HEK293 (cell line): ENCODE data around the gene SELENOM.

Experiments used
- KLF8 ChIP-seq: fragments of 450-650 bp; formaldehyde crosslinking; IDR thresholded peaks from 2 replicates; pipeline ENCODE4 v1.5.1; 2016; ENCODE audit warnings: missing biosample characterization, missing genetic modification characterization
- ZBTB21 ChIP-seq: fragments of 450-650 bp; formaldehyde crosslinking; IDR thresholded peaks from 2 replicates; pipeline ENCODE4 v1.5.1; 2017; ENCODE audit warnings: missing biosample characterization, missing genetic modification characterization
- ZBTB7A ChIP-seq: fragments of 450-650 bp; formaldehyde crosslinking; IDR thresholded peaks from 2 replicates; pipeline ENCODE4 v1.5.1; 2016; ENCODE audit warnings: low read depth, missing biosample characterization, missing genetic modification characterization
- ZFP69B ChIP-seq: fragments of 450-650 bp; formaldehyde crosslinking; IDR thresholded peaks from 2 replicates; pipeline ENCODE4 v1.5.1; 2016; ENCODE audit warnings: missing biosample characterization, missing genetic modification characterization
- ZNF140 ChIP-seq: fragments of 450-650 bp; formaldehyde crosslinking; IDR thresholded peaks from 2 replicates; pipeline ENCODE4 v1.5.1; 2016; ENCODE audit warnings: missing biosample characterization, missing genetic modification characterization
- ZNF266 ChIP-seq: fragments of 450-650 bp; formaldehyde crosslinking; IDR thresholded peaks from 2 replicates; pipeline ENCODE4 v1.5.1; 2016; ENCODE audit warnings: missing biosample characterization, missing genetic modification characterization, low read depth
- ZNF404 ChIP-seq: fragments of 450-650 bp; formaldehyde crosslinking; IDR thresholded peaks from 2 replicates; pipeline ENCODE4 v1.5.1; 2017; ENCODE audit warnings: missing biosample characterization, missing genetic modification characterization
- ZNF707 ChIP-seq: fragments of 450-650 bp; formaldehyde crosslinking; IDR thresholded peaks from 2 replicates; pipeline ENCODE4 v1.5.1; 2016; ENCODE audit warnings: missing biosample characterization, missing genetic modification characterization
- TF ChIP-seq, protein P1 (sequence below): fragments of 450-650 bp; formaldehyde crosslinking; IDR thresholded peaks from 2 replicates; pipeline ENCODE4 v1.5.1; 2016; ENCODE audit warnings: missing biosample characterization, missing genetic modification characterization
- TF ChIP-seq, protein P2 (sequence below): fragments of 450-650 bp; formaldehyde crosslinking; IDR thresholded peaks from 2 replicates; pipeline ENCODE4 v1.5.1; 2016; ENCODE audit warnings: missing biosample characterization, missing genetic modification characterization

DNA sequence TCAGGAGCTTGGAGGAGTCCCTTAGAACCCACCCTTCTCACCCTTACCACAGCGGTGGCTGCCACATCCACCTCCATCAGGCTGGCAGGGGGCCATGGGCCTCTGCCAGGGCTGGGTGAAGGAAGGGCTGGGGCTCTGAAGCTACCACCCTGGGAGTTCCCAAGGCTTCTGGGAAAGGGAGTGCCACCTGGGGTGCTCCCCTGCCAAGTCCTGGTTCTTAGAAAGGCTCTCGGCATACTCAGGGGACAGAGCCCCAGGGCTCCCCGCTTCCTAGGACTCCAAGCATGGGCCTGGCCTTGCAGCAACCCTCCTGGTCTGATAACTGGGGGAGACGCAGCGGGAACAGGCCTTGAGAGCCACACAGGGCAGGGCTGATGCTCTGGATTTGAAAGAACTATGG, 33.4 kb upstream of the SELENOM start:
- TF ChIP-seq, protein P1, sequence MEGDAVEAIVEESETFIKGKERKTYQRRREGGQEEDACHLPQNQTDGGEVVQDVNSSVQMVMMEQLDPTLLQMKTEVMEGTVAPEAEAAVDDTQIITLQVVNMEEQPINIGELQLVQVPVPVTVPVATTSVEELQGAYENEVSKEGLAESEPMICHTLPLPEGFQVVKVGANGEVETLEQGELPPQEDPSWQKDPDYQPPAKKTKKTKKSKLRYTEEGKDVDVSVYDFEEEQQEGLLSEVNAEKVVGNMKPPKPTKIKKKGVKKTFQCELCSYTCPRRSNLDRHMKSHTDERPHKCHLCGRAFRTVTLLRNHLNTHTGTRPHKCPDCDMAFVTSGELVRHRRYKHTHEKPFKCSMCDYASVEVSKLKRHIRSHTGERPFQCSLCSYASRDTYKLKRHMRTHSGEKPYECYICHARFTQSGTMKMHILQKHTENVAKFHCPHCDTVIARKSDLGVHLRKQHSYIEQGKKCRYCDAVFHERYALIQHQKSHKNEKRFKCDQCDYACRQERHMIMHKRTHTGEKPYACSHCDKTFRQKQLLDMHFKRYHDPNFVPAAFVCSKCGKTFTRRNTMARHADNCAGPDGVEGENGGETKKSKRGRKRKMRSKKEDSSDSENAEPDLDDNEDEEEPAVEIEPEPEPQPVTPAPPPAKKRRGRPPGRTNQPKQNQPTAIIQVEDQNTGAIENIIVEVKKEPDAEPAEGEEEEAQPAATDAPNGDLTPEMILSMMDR (tag by site-specific recombination), result no peak
- TF ChIP-seq KLF8 (tag by site-specific recombination), result no peak
- no peak for TF ChIP-seq ZNF707
- TF ChIP-seq, protein P2, sequence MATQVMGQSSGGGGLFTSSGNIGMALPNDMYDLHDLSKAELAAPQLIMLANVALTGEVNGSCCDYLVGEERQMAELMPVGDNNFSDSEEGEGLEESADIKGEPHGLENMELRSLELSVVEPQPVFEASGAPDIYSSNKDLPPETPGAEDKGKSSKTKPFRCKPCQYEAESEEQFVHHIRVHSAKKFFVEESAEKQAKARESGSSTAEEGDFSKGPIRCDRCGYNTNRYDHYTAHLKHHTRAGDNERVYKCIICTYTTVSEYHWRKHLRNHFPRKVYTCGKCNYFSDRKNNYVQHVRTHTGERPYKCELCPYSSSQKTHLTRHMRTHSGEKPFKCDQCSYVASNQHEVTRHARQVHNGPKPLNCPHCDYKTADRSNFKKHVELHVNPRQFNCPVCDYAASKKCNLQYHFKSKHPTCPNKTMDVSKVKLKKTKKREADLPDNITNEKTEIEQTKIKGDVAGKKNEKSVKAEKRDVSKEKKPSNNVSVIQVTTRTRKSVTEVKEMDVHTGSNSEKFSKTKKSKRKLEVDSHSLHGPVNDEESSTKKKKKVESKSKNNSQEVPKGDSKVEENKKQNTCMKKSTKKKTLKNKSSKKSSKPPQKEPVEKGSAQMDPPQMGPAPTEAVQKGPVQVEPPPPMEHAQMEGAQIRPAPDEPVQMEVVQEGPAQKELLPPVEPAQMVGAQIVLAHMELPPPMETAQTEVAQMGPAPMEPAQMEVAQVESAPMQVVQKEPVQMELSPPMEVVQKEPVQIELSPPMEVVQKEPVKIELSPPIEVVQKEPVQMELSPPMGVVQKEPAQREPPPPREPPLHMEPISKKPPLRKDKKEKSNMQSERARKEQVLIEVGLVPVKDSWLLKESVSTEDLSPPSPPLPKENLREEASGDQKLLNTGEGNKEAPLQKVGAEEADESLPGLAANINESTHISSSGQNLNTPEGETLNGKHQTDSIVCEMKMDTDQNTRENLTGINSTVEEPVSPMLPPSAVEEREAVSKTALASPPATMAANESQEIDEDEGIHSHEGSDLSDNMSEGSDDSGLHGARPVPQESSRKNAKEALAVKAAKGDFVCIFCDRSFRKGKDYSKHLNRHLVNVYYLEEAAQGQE (tag by site-specific recombination), result no peak
- no peak for TF ChIP-seq ZFP69B (tag by site-specific recombination)
- TF ChIP-seq ZBTB7A (tag by site-specific recombination), result no peak
- no peak for TF ChIP-seq ZNF140 (tag by site-specific recombination)
- TF ChIP-seq ZNF266, result no peak
- TF ChIP-seq ZBTB21 (tag by site-specific recombination), result no peak
- no peak for TF ChIP-seq ZNF404 (tag by site-specific recombination)
